Left ventricle myocardium inferior (tissue), 1 donor: ENCODE data around the gene VPS37B. TPM values are rescaled to one million over a fixed set of nuclear protein-coding genes. Genes with fewer than 3 reads are reported as not detected.
"Not testable (repeated sequence)": the region's sequence is repeated elsewhere in the genome, so short reads cannot be mapped to it uniquely, and the experiment has no call there.

Experiments
- DNase-seq: peaks from one replicate; pipeline ENCODE4 v3.0.0-alpha.2; 2020
- H3K27ac ChIP-seq: fragments of 200-600 bp; replicated peaks from 2 replicates; pipeline ENCODE4 v1.8.0; 2021
- H3K27me3 ChIP-seq: fragments of 200-600 bp; 2 replicates; pipeline ENCODE4 v1.8.0; 2021; ENCODE audit warnings: low read depth
- H3K36me3 ChIP-seq: fragments of 200-600 bp; 2 replicates; pipeline ENCODE4 v1.8.0; 2021
- H3K4me1 ChIP-seq: fragments of 200-600 bp; 2 replicates; pipeline ENCODE4 v1.8.0; 2021
- H3K4me3 ChIP-seq: fragments of 200-600 bp; 2 replicates; pipeline ENCODE4 v1.8.0; 2021; ENCODE audit warnings: mild to moderate bottlenecking, moderate library complexity
- H3K9me3 ChIP-seq: fragments of 200-600 bp; replicated peaks from 2 replicates; pipeline ENCODE4 v1.8.0; 2021
- CTCF ChIP-seq: fragments of 200-600 bp; IDR thresholded peaks from 2 replicates; pipeline ENCODE4 v1.8.0; 2021; ENCODE audit warnings: antibody characterized with exemption, mild to moderate bottlenecking, borderline replicate concordance
- intact Hi-C: fragments of 100-400 bp; cut with micrococcal nuclease; formaldehyde crosslinking; loops from one replicate; pipeline ENCODE4 v1.11.0; 2022
- long read RNA-seq: library from polyadenylated mRNA; unstranded; transcript quantifications from one replicate; pipeline ENCODE4 v2.0.0, GENCODE V29; 2021
- total RNA-seq: library from RNA; stranded (reverse); fragmentation: NEBNext Ultra II Directional; extraction: Animal tissue kit (Norgen Biotek cat#: 25700); gene quantifications from one replicate; pipeline ENCODE4 v1.2.1, GENCODE V29; 2021
- donor health status: DM: no; HTN: yes; CAD: no; lungs with severe emphysema.

The VPS37B gene
- 13.3 TPM for total RNA-seq
- long read RNA-seq, transcript VPS37B-201 (4 exons, 3,028 nt) = major isoform, 19 of 43 reads
- long read RNA-seq, partial matches to known transcripts = 1 of 43 reads
- long read RNA-seq, other reads (novel, unspliced or antisense) = 23 of 43 reads

GRCh38 chr12:122895704-122896636 lies at the start of gene VPS37B:
Gene VPS37B (minus strand): TSS chr12:122896124. CDS start chr12:122896062, 62 bp downstream.
- H3K4me3 ChIP-seq = peak within 1 kb of the TSS; percentile 78
- H3K27ac ChIP-seq = peak within 1 kb of the TSS; percentile 93
- H3K27me3 ChIP-seq = no peaks in the 10 kb centered on the region
- peak; percentile 83 for DNase-seq
- peaks cover 4% of the 10 kb centered on the region for H3K9me3 ChIP-seq
- H3K4me1 ChIP-seq = peaks cover 53% of the 10 kb centered on the region
- H3K36me3 ChIP-seq = no peaks in the 10 kb centered on the region
- TF ChIP-seq CTCF = peak; percentile 20
- intact Hi-C loops = no loop called here

GRCh38 chr12:122944605-122945592 lies 49.0 kb upstream of the VPS37B start:
- Histone ChIP-seq H3K4me1 (peaks cover 56% of the 10 kb centered on the region), H3K4me3 (no peak overlapping the region), H3K27me3 (no peaks in the 10 kb centered on the region), H3K9me3 (no peaks in the 10 kb centered on the region), H3K36me3 (no peaks in the 10 kb centered on the region), H3K27ac (peak overlapping the region; percentile 77)
- no peak for DNase-seq
- intact Hi-C loops = no loop called here
- TF ChIP-seq CTCF = no peak

GRCh38 chr12:122943196-122943595 lies 47.3 kb upstream of the VPS37B start:
- H3K27me3 ChIP-seq = no peaks in the 10 kb centered on the region
- no peak for TF ChIP-seq CTCF
- H3K4me3 ChIP-seq = peak overlapping the region; percentile 39
- DNase-seq = no peak
- intact Hi-C loops = no loop called here
- H3K4me1 ChIP-seq = peaks cover 54% of the 10 kb centered on the region
- no peaks in the 10 kb centered on the region for H3K36me3 ChIP-seq
- no peaks in the 10 kb centered on the region for H3K9me3 ChIP-seq
- H3K27ac ChIP-seq = peak overlapping the region; percentile 77

- no peak for TF ChIP-seq CTCF
- peak overlapping the region; percentile 77 for H3K27ac ChIP-seq
- peaks cover 51% of the 10 kb centered on the region for H3K4me1 ChIP-seq
- H3K4me3 ChIP-seq = no peak overlapping the region
- H3K27me3 ChIP-seq = no peaks in the 10 kb centered on the region
- no peaks in the 10 kb centered on the region for H3K9me3 ChIP-seq
- no peak for DNase-seq
- intact Hi-C loops = no loop called here
- H3K36me3 ChIP-seq = no peaks in the 10 kb centered on the region
These were observed 46.7 kb upstream of the VPS37B start for GRCh38 chr12:122942637-122943036.

GRCh38 chr12:122941351-122941750 lies 45.4 kb upstream of the VPS37B start:
- DNase-seq, H3K36me3 ChIP-seq, intact Hi-C loops: not testable (repeated sequence)

More at GRCh38 chr12:122941351-122941750, 45.4 kb upstream of the VPS37B start:
- H3K27me3 ChIP-seq, H3K4me3 ChIP-seq, H3K9me3 ChIP-seq, H3K27ac ChIP-seq: not testable (repeated sequence)
- H3K4me1 ChIP-seq = peaks cover 38% of the 10 kb centered on the region
